Measurements from ENCODE around the gene CDK4.

The CDK4 gene

GRCh38 chr12:57780284-57780897 lies 28.3 kb upstream of the CDK4 start:
- no peak overlapping the region for H3K9ac ChIP-seq (ENCODE audit: low read length)
- peaks cover 12% of the 10 kb centered on the region for H3K79me2 ChIP-seq (ENCODE audit: insufficient read depth, low read length)
- H3K4me1 ChIP-seq (ENCODE audit: insufficient read depth, low read length, severe bottlenecking) = peaks cover 16% of the 10 kb centered on the region
- no peak for TF ChIP-seq CTCF (IDR thresholded peaks at IDR 0.05; ENCODE audit: low read length)
- no peak for TF ChIP-seq EZH2 (IDR thresholded peaks at IDR 0.05; ENCODE audit: borderline replicate concordance, low read length)
- no peak overlapping the region for H3K27ac ChIP-seq (ENCODE audit: low read depth, low read length, poor library complexity, severe bottlenecking)
- no peaks in the 10 kb centered on the region for H3F3A ChIP-seq (ENCODE audit: insufficient read depth, low read length)
- no peaks in the 10 kb centered on the region for H3K9me2 ChIP-seq (ENCODE audit: low read depth, low read length)
- H3K27me3 ChIP-seq (ENCODE audit: insufficient read depth, low read length) = no peaks in the 10 kb centered on the region
- no peaks in the 10 kb centered on the region for H4K20me1 ChIP-seq (ENCODE audit: insufficient read depth, low read length)
- no peak overlapping the region for H2AFZ ChIP-seq (ENCODE audit: low read length)
- no peak overlapping the region for H3K4me2 ChIP-seq (ENCODE audit: low read length)
- no peaks in the 10 kb centered on the region for H3K9me3 ChIP-seq (ENCODE audit: low read length)
- peaks cover 2% of the 10 kb centered on the region; the same call in 1 of the 2 replicates for H3K36me3 ChIP-seq (ENCODE audit: insufficient read depth, low read length)
- no peak overlapping the region for H3K4me3 ChIP-seq (ENCODE audit: low read depth, low read length, poor library complexity, severe bottlenecking)

- Histone ChIP-seq H3K9ac (ENCODE audit: low read length) (no peak overlapping the region), H4K20me1 (ENCODE audit: insufficient read depth, low read length) (no peaks in the 10 kb centered on the region), H3K9me3 (ENCODE audit: low read length) (no peaks in the 10 kb centered on the region), H2AFZ (ENCODE audit: low read length) (no peak overlapping the region), H3K79me2 (ENCODE audit: insufficient read depth, low read length) (peaks cover 12% of the 10 kb centered on the region), H3K9me2 (ENCODE audit: low read depth, low read length) (no peaks in the 10 kb centered on the region), H3K4me2 (ENCODE audit: low read length) (no peak overlapping the region), H3K4me3 (ENCODE audit: low read depth, low read length, poor library complexity, severe bottlenecking) (no peak overlapping the region), H3K27ac (ENCODE audit: low read depth, low read length, poor library complexity, severe bottlenecking) (no peak overlapping the region), H3F3A (ENCODE audit: insufficient read depth, low read length) (no peaks in the 10 kb centered on the region), H3K4me1 (ENCODE audit: insufficient read depth, low read length, severe bottlenecking) (peaks cover 16% of the 10 kb centered on the region), H3K36me3 (ENCODE audit: insufficient read depth, low read length) (no peaks in the 10 kb centered on the region), H3K27me3 (ENCODE audit: insufficient read depth, low read length) (no peaks in the 10 kb centered on the region)
- TF ChIP-seq CTCF (IDR thresholded peaks at IDR 0.05; ENCODE audit: low read length) = no peak
- no peak for TF ChIP-seq EZH2 (IDR thresholded peaks at IDR 0.05; ENCODE audit: borderline replicate concordance, low read length)
Measured at GRCh38 chr12:57779736-57780135, 27.6 kb upstream of the CDK4 start.

- Histone ChIP-seq H4K20me1 (ENCODE audit: insufficient read depth, low read length) (no peaks in the 10 kb centered on the region), H3K9me3 (ENCODE audit: low read length) (no peaks in the 10 kb centered on the region), H3K27ac (ENCODE audit: low read depth, low read length, poor library complexity, severe bottlenecking) (no peak overlapping the region), H3K9ac (ENCODE audit: low read length) (no peak overlapping the region), H3K27me3 (ENCODE audit: insufficient read depth, low read length) (no peaks in the 10 kb centered on the region), H3K4me2 (ENCODE audit: low read length) (no peak overlapping the region), H3K4me3 (ENCODE audit: low read depth, low read length, poor library complexity, severe bottlenecking) (no peak overlapping the region), H2AFZ (ENCODE audit: low read length) (no peak overlapping the region), H3K79me2 (ENCODE audit: insufficient read depth, low read length) (peaks cover 2% of the 10 kb centered on the region), H3F3A (ENCODE audit: insufficient read depth, low read length) (no peaks in the 10 kb centered on the region), H3K4me1 (ENCODE audit: insufficient read depth, low read length, severe bottlenecking) (peaks cover 7% of the 10 kb centered on the region), H3K36me3 (ENCODE audit: insufficient read depth, low read length) (no peaks in the 10 kb centered on the region), H3K9me2 (ENCODE audit: low read depth, low read length) (no peaks in the 10 kb centered on the region)
- no peak for TF ChIP-seq EZH2 (IDR thresholded peaks at IDR 0.05; ENCODE audit: borderline replicate concordance, low read length)
- no peak for TF ChIP-seq CTCF (IDR thresholded peaks at IDR 0.05; ENCODE audit: low read length)
Measured at GRCh38 chr12:57777911-57778310, 25.8 kb upstream of the CDK4 start.
